CD14-positive monocyte (primary cell): ENCODE measurements around the gene TMEM42. TPM values are rescaled to one million over a fixed set of nuclear protein-coding genes. Genes with fewer than 3 reads are reported as not detected.

Experiments
- DNase-seq, 3 donors: peaks; one replicate each; pipeline ENCODE4 v3.0.0-alpha.2; 2011 to 2022
- H2AFZ ChIP-seq: 2 replicates; pipeline ENCODE4 v1.6.0; 2012; ENCODE audit warnings: mild to moderate bottlenecking, low read depth, low read length, inconsistent platforms; ENCODE audit not compliant: insufficient read depth, poor library complexity, severe bottlenecking
- H3K27ac ChIP-seq, 2 donors: 1 replicate in 1 of 2; 2 replicates in 1 of 2; pipeline ENCODE4 v1.5.1; 2012 to 2013; ENCODE audit warnings: low read length in 2 of 2, control low read depth in 1 of 2, inconsistent platforms in 1 of 2, low read depth in 1 of 2, mild to moderate bottlenecking in 1 of 2
- H3K27me3 ChIP-seq, 2 donors: one replicate each; pipeline versions ENCODE4 v1.6.0 to v1.6.1; 2011 to 2013; ENCODE audit warnings: low read length in 2 of 2; ENCODE audit not compliant: control insufficient read depth in 2 of 2, insufficient read depth in 2 of 2
- H3K36me3 ChIP-seq, 2 donors: replicated peaks in 1 of 2; 1 replicate in 1 of 2; 2 replicates in 1 of 2; pipeline versions ENCODE4 v1.5.1 to v1.6.1; 2012 to 2013; ENCODE audit warnings: low read length in 2 of 2, control low read depth in 1 of 2, inconsistent platforms in 1 of 2, mild to moderate bottlenecking in 1 of 2; ENCODE audit not compliant: insufficient read depth in 2 of 2, control insufficient read depth in 1 of 2
- H3K4me1 ChIP-seq, 2 donors: 1 replicate in 1 of 2; 2 replicates in 1 of 2; pipeline versions ENCODE4 v1.5.1 to v1.6.1; 2012 to 2013; ENCODE audit warnings: low read length in 2 of 2, control low read depth in 1 of 2, inconsistent platforms in 1 of 2, mild to moderate bottlenecking in 1 of 2, moderate library complexity in 1 of 2; ENCODE audit not compliant: insufficient read depth in 2 of 2, control insufficient read depth in 1 of 2
- H3K4me2 ChIP-seq: replicated peaks from 2 replicates; pipeline ENCODE3; 2012; ENCODE audit warnings: low read length, moderate library complexity, mild to moderate bottlenecking; ENCODE audit not compliant: poor library complexity, severe bottlenecking; ENCODE audit errors: extremely low read depth
- H3K4me3 ChIP-seq, 3 experiments: fragments of 200-600 bp in 1 of 3; sonication (generic) in 1 of 3; replicated peaks in 1 of 3; 1 replicate in 2 of 3; 2 replicates in 1 of 3; pipeline ENCODE4 v1.5.1; 2011 to 2013; ENCODE audit warnings: low read length in 3 of 3, mild to moderate bottlenecking in 3 of 3, control low read depth in 2 of 3, low read depth in 2 of 3, inconsistent platforms in 1 of 3, moderate library complexity in 1 of 3
- H3K79me2 ChIP-seq: 2 replicates; pipeline ENCODE4 v1.6.0; 2012; ENCODE audit warnings: mild to moderate bottlenecking, control low read depth, inconsistent platforms, low read length, moderate library complexity; ENCODE audit not compliant: insufficient read depth
- H3K9ac ChIP-seq: 2 replicates; pipeline ENCODE4 v1.6.0; 2017; ENCODE audit warnings: low read length, mild to moderate bottlenecking; ENCODE audit not compliant: insufficient read depth, poor library complexity, severe bottlenecking
- H3K9me3 ChIP-seq, 2 donors: replicated peaks in 1 of 2; 1 replicate in 1 of 2; 2 replicates in 1 of 2; pipeline versions ENCODE4 v1.5.1 to v1.6.1; 2012 to 2013; ENCODE audit warnings: low read length in 2 of 2, control low read depth in 1 of 2; ENCODE audit not compliant: control insufficient read depth in 1 of 2, insufficient read depth in 1 of 2
- H4K20me1 ChIP-seq: 2 replicates; pipeline ENCODE4 v1.6.0; 2012; ENCODE audit warnings: mild to moderate bottlenecking, low read length, control low read depth, moderate library complexity; ENCODE audit not compliant: insufficient read depth
- H3K27ac Mint-ChIP-seq, 7 donors: one replicate each; pipeline ENCODE4 v1.8.0; 2020; ENCODE audit warnings: mild to moderate bottlenecking in 7 of 7, mixed read lengths in 7 of 7, moderate library complexity in 6 of 7, inconsistent platforms in 2 of 7
- H3K27me3 Mint-ChIP-seq, 3 donors: one replicate each; pipeline ENCODE4 v1.8.0; 2021 to 2022; ENCODE audit warnings: low read depth in 3 of 3, mild to moderate bottlenecking in 3 of 3, mixed read lengths in 3 of 3, moderate library complexity in 3 of 3, inconsistent platforms in 1 of 3
- H3K36me3 Mint-ChIP-seq, 2 donors: one replicate each; pipeline ENCODE4 v1.8.0; 2020; ENCODE audit warnings: mixed read lengths in 2 of 2, inconsistent platforms in 1 of 2, mild to moderate bottlenecking in 1 of 2
- H3K4me1 Mint-ChIP-seq: one replicate; pipeline ENCODE4 v1.8.0; 2020; ENCODE audit warnings: mild to moderate bottlenecking, mixed read lengths
- H3K4me3 Mint-ChIP-seq, 2 donors: one replicate each; pipeline ENCODE4 v1.8.0; 2020; ENCODE audit warnings: mild to moderate bottlenecking in 2 of 2, mixed read lengths in 2 of 2, moderate library complexity in 1 of 2
- H3K9me3 Mint-ChIP-seq, 7 donors: one replicate each; pipeline ENCODE4 v1.8.0; 2020 to 2022; ENCODE audit warnings: mixed read lengths in 7 of 7, mild to moderate bottlenecking in 6 of 7, moderate library complexity in 6 of 7, inconsistent platforms in 2 of 7
- CTCF ChIP-seq: fragments of 200-600 bp; IDR thresholded peaks from one replicate; pipeline ENCODE4 v1.8.0; 2022; ENCODE audit warnings: antibody characterized with exemption, mild to moderate bottlenecking
- WGBS: methylation state at CpG from one replicate; pipeline ENCODE4 v1.1.5; 2013; ENCODE audit warnings: missing lambda C conversion rate; ENCODE audit not compliant: insufficient coverage; 5-methylcytosine and 5-hydroxymethylcytosine counted together
- intact Hi-C, 2 donors: fragments of 100-400 bp; cut with micrococcal nuclease; formaldehyde crosslinking; loops; one replicate each; pipeline versions ENCODE4 v1.15.0 to v1.15.1; 2023
- polyA plus RNA-seq, 3 donors: library from polyadenylated mRNA; depleted of rRNA in 1 of 3; unstranded in 2 of 3; stranded (reverse) in 1 of 3; fragments of 300-500 nt in 2 of 3; fragments of >200 nt in 1 of 3; fragmentation: Illumina TruSeq in 2 of 3; gene quantifications; 1 replicate in 2 of 3; 2 replicates in 1 of 3; pipeline ENCODE4 v1.2.3, GENCODE V29; 2012 to 2021

TMEM42 gene
- polyA plus RNA-seq, 3 donors: 16.2 to 31.2 (median 27.5) TPM

GRCh38 chr3:44827196-44827595 is 34.5 kb upstream of the TMEM42 start:
- H3K9me3 Mint-ChIP-seq: peaks cover 0 to 1% (median 0%) of the 10 kb centered on the region in 7 donors
- H3K27me3 ChIP-seq: no peaks in the 10 kb centered on the region
- no peak overlapping the region for H3K4me2 ChIP-seq
- H4K20me1 ChIP-seq: no peaks in the 10 kb centered on the region
- H3K27ac Mint-ChIP-seq: no peak overlapping the region
- no CpG with 5 or more reads among the region's 3 CpGs for WGBS
- H3K27me3 Mint-ChIP-seq: peaks cover 0 to 2% (median 0%) of the 10 kb centered on the region in 3 donors
- no peaks in the 10 kb centered on the region for H3K9me3 ChIP-seq
- H3K4me3 Mint-ChIP-seq: no peak overlapping the region
- H3K79me2 ChIP-seq: no peaks in the 10 kb centered on the region
- TF ChIP-seq CTCF: no peak
- no peak overlapping the region for H2AFZ ChIP-seq
- DNase-seq: no peak
- no peak overlapping the region for H3K4me3 ChIP-seq
- H3K27ac ChIP-seq: no peak overlapping the region
- peaks cover 50 to 79% of the 10 kb centered on the region in 2 donors for H3K36me3 ChIP-seq
- H3K9ac ChIP-seq: no peak overlapping the region
- intact Hi-C loops: no loop called here
- H3K4me1 Mint-ChIP-seq: no peaks in the 10 kb centered on the region
- H3K4me1 ChIP-seq: no peaks in the 10 kb centered on the region
- peaks cover 58 to 87% of the 10 kb centered on the region in 2 donors for H3K36me3 Mint-ChIP-seq

GRCh38 chr3:44831232-44831631 is 30.5 kb upstream of the TMEM42 start:
- no peak for DNase-seq
- Histone ChIP-seq H2AFZ (no peak overlapping the region), H3K79me2 (no peaks in the 10 kb centered on the region), H4K20me1 (no peaks in the 10 kb centered on the region), H3K9ac (no peak overlapping the region), H3K36me3 (peaks cover 62 to 84% of the 10 kb centered on the region in 2 donors), H3K27me3 (no peaks in the 10 kb centered on the region), H3K9me3 (peaks cover 10 to 15% of the 10 kb centered on the region in 2 donors), H3K4me1 (no peaks in the 10 kb centered on the region), H3K4me2 (no peak overlapping the region), H3K4me3 (no peak overlapping the region), H3K27ac (no peak overlapping the region)
- intact Hi-C loops: no loop called here
- Mint-ChIP-seq H3K27ac (no peak overlapping the region), H3K27me3 (peaks cover 0 to 2% (median 0%) of the 10 kb centered on the region in 3 donors), H3K4me1 (no peaks in the 10 kb centered on the region), H3K36me3 (peaks cover 55 to 90% of the 10 kb centered on the region in 2 donors), H3K9me3 (peaks cover 5 to 14% (median 12%) of the 10 kb centered on the region in 7 donors), H3K4me3 (no peak overlapping the region)
- no peak for TF ChIP-seq CTCF
- no CpG with 5 or more reads among the region's 5 CpGs for WGBS
